IPS DF 4.7 (cell line): Measurements from ENCODE around the gene PLP2.

Source experiments
- DNase-seq: peaks from one replicate; pipeline ENCODE4 v3.0.0-alpha.2; 2013; ENCODE audit warnings: low spot score; ENCODE audit errors: extremely low read depth

The PLP2 gene

DNA sequence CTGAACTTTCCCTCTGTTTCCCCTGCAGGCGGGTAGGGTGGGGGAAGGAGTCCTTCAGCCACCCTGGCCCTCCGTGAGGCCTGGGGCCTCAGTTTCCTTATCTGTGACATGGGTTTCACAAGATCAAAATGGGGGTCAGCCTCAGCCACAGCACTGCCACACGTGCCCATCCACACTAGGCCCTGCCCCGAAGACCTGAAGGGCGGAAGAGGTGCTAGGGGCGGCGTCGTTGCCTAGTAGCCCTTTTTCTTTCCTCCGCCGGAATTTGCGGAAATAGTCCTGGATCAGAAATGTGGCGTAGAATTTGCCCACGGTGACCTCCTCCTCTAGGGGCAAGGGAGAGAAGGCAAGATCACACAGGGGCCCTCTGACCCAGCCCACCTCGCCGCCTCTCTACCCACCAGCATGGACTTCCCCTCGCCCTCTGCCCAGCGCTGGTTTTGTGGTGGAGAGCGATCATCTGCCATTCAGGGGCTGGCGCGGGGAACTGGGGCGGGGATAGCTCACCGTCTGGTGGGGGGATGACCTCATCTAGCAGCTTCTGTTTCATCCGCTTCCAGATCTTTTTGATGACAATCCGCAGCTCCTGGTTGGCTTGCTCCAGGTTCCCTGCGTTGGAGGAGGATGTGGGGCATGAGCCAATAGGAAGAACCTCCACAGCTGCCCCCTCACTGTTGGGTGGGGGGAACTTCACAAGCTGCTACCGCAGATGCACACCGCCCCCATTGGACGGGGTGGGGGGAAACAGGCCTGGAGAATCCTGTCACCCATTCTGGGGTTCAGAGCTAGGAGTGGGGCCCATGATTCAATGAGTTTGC lies 37.9 kb downstream of the PLP2 start:
- no peak for DNase-seq

DNA sequence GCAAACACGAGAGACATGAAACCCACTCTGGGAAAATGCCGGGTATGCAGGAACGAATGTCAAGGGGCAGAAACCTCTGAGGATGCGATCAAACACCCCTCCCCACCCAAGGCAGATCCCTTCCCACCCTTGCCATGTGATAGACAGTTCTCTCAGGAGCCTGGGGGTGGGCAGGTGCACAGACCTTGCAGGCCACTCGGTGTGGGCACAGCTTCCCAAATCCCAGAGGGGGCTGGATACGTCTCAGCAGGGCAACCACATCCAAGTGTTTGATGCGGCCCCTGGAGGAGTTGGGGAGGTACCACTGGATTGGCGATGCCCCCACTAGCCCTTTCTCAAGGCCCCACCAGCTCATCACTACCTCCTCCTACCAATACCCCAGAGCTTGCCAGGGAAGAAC lies 38.7 kb downstream of the PLP2 start:
- no peak for DNase-seq

DNA sequence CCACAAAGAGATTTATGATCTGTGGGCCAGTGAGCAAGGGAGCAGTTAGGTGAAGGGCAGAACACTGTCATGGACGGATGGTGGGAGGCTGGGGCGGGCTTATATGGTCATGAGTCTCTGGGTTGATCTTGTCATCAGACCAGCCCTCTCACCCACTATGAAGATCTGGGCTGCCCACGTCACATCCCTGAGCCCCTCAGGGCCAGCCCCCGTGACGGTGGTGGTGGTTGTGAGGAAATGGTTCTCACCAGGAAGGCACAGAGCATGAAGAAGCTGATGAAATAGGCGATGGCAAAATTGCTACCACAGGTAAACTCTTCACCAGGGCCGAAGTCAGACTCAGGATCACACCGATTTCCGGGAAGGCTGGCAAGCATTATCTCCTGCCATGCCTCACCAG lies 39.4 kb downstream of the PLP2 start:
- no peak for DNase-seq

DNA sequence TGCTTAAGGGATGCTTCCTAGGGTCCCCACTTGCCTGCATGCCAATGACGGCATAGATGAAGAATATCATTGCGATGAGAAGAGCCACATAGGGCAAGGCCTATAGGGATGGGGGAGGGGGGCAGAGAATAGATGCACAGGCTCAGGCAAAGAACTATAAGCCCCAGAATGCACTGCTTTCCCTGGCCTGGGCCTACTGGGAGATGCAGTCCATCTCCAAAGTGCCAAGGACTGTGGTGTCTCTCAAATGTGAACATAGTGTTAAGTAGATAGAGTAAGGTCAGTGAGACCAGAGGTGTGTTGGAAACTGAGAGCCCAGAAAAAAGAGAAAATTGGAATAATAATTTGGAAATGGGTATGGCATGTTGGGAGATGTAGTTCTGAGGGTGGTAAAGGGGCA lies 40.5 kb downstream of the PLP2 start:
- DNase-seq = no peak

DNA sequence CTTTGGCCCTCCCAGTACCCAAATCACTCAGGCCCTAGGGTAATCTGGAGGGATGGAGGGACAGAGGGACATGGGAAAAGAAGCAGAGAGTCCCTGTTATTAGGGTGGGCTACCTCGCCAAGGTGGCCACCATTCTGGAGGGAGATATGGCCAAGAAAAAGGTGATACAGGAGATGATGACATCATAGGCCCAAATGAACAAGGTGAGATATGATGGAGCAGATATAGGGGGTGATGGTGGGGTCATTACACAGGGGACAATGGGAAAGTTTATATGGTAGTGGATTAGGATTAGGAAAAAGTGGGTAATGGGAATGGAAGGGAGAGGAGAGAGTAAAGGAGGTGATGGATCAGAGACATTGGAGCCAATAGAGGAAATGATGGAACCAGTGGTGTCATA lies 41.2 kb downstream of the PLP2 start:
- no peak for DNase-seq

DNA sequence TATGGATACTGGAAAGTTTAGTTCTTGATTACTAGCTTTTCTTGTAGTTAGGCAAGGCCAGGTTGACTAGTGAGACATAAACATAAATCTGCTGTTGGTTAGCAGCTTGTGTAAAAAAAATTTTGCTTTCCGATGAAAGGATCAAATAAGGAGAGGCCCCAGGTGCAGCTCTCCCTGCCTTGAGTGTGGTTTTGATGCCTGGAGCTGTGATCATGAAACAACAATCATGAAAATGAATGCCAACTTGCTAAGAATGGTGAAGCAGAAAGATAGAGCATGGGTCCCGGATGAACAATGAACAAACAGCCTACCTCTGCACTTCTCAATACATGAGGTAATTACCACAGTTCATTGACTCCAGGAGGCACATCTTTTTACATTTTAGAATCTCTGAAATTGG lies 42.7 kb downstream of the PLP2 start:
- DNase-seq = no peak

DNA sequence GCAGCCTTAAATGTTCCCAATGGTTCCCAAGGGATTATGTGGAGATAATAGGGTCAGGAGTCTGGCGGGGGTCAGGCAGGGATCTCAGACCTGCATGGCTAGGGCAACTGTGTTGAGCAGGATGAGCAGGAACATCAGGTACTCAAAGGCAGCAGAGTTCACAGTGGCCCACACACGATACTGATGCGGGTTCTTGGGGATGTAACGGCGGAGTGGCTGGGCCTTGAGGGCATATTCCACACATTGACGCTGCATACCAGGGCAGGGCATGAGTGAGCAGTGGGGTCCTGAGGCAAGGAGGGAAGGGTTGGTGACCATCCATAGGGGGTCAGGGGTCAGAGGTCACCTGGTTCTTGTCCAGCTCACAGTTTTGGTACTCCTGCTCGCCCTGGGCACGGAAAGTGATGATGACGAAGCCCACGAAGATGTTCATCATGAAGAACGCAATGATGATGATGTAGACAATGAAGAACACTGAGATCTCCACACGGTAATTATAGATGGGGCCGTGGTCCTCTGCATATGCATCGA lies 43.4 kb downstream of the PLP2 start:
- no peak for DNase-seq

DNA sequence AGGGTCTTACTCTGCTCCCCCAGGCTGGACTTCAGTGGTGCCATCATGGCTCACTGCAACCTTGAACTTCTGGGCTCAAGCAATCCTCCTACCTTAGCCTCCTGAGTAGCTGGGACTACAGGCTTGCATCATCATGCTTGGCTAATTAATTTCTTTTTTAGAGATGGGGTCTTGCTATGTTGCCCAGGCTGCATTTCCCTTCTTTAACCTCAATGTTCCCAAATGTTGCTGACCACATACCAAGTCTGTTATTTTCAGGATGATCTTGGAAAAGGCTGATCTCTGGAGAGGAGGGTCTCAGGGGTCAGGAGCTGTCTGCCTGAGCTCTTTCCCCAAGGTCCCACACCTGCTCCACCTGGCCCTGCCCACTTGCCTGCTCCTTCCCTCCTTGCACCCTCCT lies 48.4 kb downstream of the PLP2 start:
- DNase-seq = no peak

DNA sequence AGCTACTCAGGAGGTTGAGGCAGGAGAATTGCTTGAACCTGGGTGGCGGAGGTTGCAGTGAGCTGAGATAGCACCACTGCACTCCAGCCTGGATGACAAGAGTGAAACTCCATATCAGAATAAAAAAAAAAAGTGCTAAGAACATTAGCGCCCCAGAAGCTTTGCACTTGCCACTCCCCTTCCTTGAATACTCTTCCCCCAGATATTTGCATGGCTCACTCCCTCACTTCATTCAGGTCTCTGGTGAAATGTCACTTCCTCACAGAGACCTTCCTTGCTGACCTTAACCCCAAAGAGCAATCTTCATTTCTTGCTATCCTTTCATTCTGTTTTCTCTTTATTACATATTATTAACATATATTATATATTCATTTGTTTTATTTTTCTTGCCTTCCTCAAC lies 50.2 kb downstream of the PLP2 start:
- no peak for DNase-seq
